K562 (cell line): Measurements from ENCODE around the gene SKIC2.

Experiments used
- CREBBP ChIP-seq: IDR thresholded peaks from one replicate; pipeline ENCODE4 v1.6.1; 2012; ENCODE audit warnings: low read depth, mild to moderate bottlenecking, control low read depth, inconsistent platforms, low read length
- FOXJ3 ChIP-seq: sonication (generic); formaldehyde crosslinking; IDR thresholded peaks from 2 replicates; pipeline ENCODE4 v1.4.0; 2020; ENCODE audit warnings: mild to moderate bottlenecking, missing genetic modification reagents
- GABPB1 ChIP-seq: sonication (generic); formaldehyde crosslinking; IDR thresholded peaks from 2 replicates; pipeline ENCODE4 v1.8.0; 2022; ENCODE audit warnings: mild to moderate bottlenecking, missing genetic modification reagents
- JUND ChIP-seq, 2 experiments: IDR thresholded peaks; 2 replicates in 1 of 2; 3 replicates in 1 of 2; pipeline ENCODE4 v1.6.1; 2011; ENCODE audit warnings: borderline replicate concordance in 2 of 2, low read depth in 2 of 2, low read length in 2 of 2, improper control_type of control experiment in 1 of 2, missing biosample characterization in 1 of 2, missing genetic modification characterization in 1 of 2, missing genetic modification reagents in 1 of 2
- RBM39 ChIP-seq: fragments of 200-400 bp; formaldehyde crosslinking; optimal IDR thresholded peaks from 2 replicates; pipeline ENCODE3; 2018; ENCODE audit warnings: low read depth, low read length
- ZNF274 ChIP-seq: IDR thresholded peaks from 2 replicates; pipeline ENCODE4 v1.6.1; 2011; ENCODE audit warnings: low read depth, mild to moderate bottlenecking, low read length, moderate library complexity, borderline replicate concordance
- ZNF282 ChIP-seq: sonication (generic); formaldehyde crosslinking; IDR thresholded peaks from 2 replicates; pipeline ENCODE4 v1.8.1; 2023; ENCODE audit warnings: missing genetic modification reagents
- TF ChIP-seq, protein P1 (sequence below): fragments of 150-350 bp; IDR thresholded peaks from 2 replicates; pipeline ENCODE4 v1.6.1; 2014; ENCODE audit warnings: low read depth, mild to moderate bottlenecking, low read length, borderline replicate concordance
- TF ChIP-seq, protein P2 (sequence below), 3 experiments: IDR thresholded peaks in 2 of 3; conservative IDR thresholded peaks in 1 of 3; 2 replicates each; pipeline ENCODE4 v1.5.1; 2011 to 2012; ENCODE audit warnings: low read length in 3 of 3, mild to moderate bottlenecking in 3 of 3, control low read depth in 2 of 3, improper control_type of control experiment in 1 of 3, inconsistent platforms in 1 of 3, low read depth in 1 of 3, mixed read lengths in 1 of 3, moderate library complexity in 1 of 3; ENCODE audit not compliant: insufficient read depth in 2 of 3

DNA sequence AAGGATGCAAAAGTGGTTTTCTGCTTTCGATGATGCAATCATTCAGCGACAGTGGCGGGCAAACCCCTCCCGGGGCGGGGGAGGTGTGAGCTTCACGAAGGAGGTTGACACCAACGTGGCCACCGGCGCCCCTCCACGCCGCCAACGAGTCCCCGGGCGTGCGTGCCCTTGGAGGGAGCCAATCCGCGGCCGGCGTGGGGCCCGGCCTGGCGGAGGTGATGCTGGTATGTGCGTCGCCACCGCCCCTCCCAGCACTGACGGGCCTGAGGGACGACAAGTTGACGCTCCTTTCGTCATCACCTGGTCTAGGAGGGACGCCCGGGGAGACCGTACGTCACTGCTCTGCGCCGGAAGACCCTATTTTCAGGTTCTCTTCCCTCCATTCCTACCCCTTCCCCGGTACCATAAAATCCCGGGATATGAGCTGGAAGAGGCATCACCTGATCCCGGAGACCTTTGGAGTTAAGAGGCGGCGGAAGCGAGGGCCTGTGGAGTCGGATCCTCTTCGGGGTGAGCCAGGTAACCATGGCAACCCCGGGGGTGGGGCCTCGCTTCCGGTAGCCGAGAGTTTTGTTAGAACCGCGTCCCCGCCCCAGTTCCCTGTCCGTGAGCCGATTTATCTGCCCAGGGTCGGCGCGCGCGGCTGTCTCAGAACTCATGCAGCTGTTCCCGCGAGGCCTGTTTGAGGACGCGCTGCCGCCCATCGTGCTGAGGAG, 13.2 kb downstream of the SKIC2 start, which contains the start of gene DXO:
- TF ChIP-seq CREBBP, result no peak
- TF ChIP-seq GABPB1 (CRISPR knock-in tag), result peak; percentile 99
- TF ChIP-seq, protein P1, sequence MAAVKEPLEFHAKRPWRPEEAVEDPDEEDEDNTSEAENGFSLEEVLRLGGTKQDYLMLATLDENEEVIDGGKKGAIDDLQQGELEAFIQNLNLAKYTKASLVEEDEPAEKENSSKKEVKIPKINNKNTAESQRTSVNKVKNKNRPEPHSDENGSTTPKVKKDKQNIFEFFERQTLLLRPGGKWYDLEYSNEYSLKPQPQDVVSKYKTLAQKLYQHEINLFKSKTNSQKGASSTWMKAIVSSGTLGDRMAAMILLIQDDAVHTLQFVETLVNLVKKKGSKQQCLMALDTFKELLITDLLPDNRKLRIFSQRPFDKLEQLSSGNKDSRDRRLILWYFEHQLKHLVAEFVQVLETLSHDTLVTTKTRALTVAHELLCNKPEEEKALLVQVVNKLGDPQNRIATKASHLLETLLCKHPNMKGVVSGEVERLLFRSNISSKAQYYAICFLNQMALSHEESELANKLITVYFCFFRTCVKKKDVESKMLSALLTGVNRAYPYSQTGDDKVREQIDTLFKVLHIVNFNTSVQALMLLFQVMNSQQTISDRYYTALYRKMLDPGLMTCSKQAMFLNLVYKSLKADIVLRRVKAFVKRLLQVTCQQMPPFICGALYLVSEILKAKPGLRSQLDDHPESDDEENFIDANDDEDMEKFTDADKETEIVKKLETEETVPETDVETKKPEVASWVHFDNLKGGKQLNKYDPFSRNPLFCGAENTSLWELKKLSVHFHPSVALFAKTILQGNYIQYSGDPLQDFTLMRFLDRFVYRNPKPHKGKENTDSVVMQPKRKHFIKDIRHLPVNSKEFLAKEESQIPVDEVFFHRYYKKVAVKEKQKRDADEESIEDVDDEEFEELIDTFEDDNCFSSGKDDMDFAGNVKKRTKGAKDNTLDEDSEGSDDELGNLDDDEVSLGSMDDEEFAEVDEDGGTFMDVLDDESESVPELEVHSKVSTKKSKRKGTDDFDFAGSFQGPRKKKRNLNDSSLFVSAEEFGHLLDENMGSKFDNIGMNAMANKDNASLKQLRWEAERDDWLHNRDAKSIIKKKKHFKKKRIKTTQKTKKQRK, result no peak
- TF ChIP-seq FOXJ3 (CRISPR knock-in tag), result no peak
- TF ChIP-seq, protein P2, sequence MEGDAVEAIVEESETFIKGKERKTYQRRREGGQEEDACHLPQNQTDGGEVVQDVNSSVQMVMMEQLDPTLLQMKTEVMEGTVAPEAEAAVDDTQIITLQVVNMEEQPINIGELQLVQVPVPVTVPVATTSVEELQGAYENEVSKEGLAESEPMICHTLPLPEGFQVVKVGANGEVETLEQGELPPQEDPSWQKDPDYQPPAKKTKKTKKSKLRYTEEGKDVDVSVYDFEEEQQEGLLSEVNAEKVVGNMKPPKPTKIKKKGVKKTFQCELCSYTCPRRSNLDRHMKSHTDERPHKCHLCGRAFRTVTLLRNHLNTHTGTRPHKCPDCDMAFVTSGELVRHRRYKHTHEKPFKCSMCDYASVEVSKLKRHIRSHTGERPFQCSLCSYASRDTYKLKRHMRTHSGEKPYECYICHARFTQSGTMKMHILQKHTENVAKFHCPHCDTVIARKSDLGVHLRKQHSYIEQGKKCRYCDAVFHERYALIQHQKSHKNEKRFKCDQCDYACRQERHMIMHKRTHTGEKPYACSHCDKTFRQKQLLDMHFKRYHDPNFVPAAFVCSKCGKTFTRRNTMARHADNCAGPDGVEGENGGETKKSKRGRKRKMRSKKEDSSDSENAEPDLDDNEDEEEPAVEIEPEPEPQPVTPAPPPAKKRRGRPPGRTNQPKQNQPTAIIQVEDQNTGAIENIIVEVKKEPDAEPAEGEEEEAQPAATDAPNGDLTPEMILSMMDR (IDR thresholded peaks at IDR 0.05 in 2 of 3, conservative IDR thresholded peaks at IDR 0.05 in 1 of 3; ENCODE audit: insufficient read depth in 2 of 3, low read depth in 1 of 3, low read length in 3 of 3), result peak in 1 of 3 experiments; percentile 0; a peak in 1 of 6 replicates
- TF ChIP-seq ZNF282 (CRISPR knock-in tag), result no peak
- TF ChIP-seq ZNF274, result no peak; the same call in 1 of the 2 replicates
- peak; percentile 82 for TF ChIP-seq RBM39
- no peak for TF ChIP-seq JUND (IDR thresholded peaks at IDR 0.05; ENCODE audit: borderline replicate concordance, low read depth, low read length)
- TF ChIP-seq JUND (tag; IDR thresholded peaks at IDR 0.05; ENCODE audit: borderline replicate concordance, low read depth, low read length), result peak; percentile 99; the same call in 2 of the 3 replicates
